Activated T-helper 17 cell treated with anti-CD3 and anti-CD28 coated beads, Interleukin-2, amount 50 U/mL, for 72 hours (primary cell): ENCODE data around the gene TWIST1. TPM values are rescaled to one million over a fixed set of nuclear protein-coding genes. Genes with fewer than 3 reads are reported as not detected.

Experiments used
- ATAC-seq: fragments of 150-1000 bp; cut with Tn5 transposase; replicated peaks from 2 replicates; pipeline ENCODE4 v1.10.0; 2021; ENCODE audit warnings: mild to moderate bottlenecking, moderate library complexity
- H3K27ac Mint-ChIP-seq: one replicate; pipeline ENCODE4 v1.8.0; 2022; ENCODE audit warnings: mixed read lengths
- H3K27me3 Mint-ChIP-seq: one replicate; pipeline ENCODE4 v1.8.0; 2022; ENCODE audit warnings: mixed read lengths
- H3K36me3 Mint-ChIP-seq: one replicate; pipeline ENCODE4 v1.8.0; 2022; ENCODE audit warnings: low read depth, mild to moderate bottlenecking, mixed read lengths
- H3K4me1 Mint-ChIP-seq: one replicate; pipeline ENCODE4 v1.8.0; 2022; ENCODE audit warnings: mixed read lengths
- H3K4me3 Mint-ChIP-seq: one replicate; pipeline ENCODE4 v1.8.0; 2022; ENCODE audit warnings: mild to moderate bottlenecking, mixed read lengths
- H3K9me3 Mint-ChIP-seq: one replicate; pipeline ENCODE4 v1.8.0; 2022; ENCODE audit warnings: mixed read lengths
- total RNA-seq, 2 donors: library from RNA; stranded (reverse); gene quantifications; one replicate each; pipeline ENCODE4 v1.2.3, GENCODE V29; 2022

Gene TWIST1
- total RNA-seq, 2 donors from 2014 or later, result 1.1 to 3.1 TPM

GRCh38 chr7:19094138-19094537 is 23.3 kb downstream of the TWIST1 start:
- Mint-ChIP-seq H3K36me3 (no peaks in the 10 kb centered on the region), H3K4me3 (no peak overlapping the region), H3K9me3 (peaks cover 3% of the 10 kb centered on the region), H3K4me1 (no peaks in the 10 kb centered on the region), H3K27me3 (no peaks in the 10 kb centered on the region), H3K27ac (no peak overlapping the region)
- ATAC-seq, result no peak

- no peak overlapping the region for H3K27ac Mint-ChIP-seq
- ATAC-seq, result no peak
- no peak overlapping the region for H3K4me3 Mint-ChIP-seq
- H3K9me3 Mint-ChIP-seq, result no peaks in the 10 kb centered on the region
- no peaks in the 10 kb centered on the region for H3K36me3 Mint-ChIP-seq
- H3K4me1 Mint-ChIP-seq, result no peaks in the 10 kb centered on the region
- H3K27me3 Mint-ChIP-seq, result no peaks in the 10 kb centered on the region
Measured at GRCh38 chr7:19091550-19092200, 25.8 kb downstream of the TWIST1 start.

GRCh38 chr7:19090526-19090925 is 26.9 kb downstream of the TWIST1 start:
- Mint-ChIP-seq H3K4me1 (no peaks in the 10 kb centered on the region), H3K9me3 (no peaks in the 10 kb centered on the region)

GRCh38 chr7:19089797-19090196 is 27.6 kb downstream of the TWIST1 start:
- no peak overlapping the region for H3K4me3 Mint-ChIP-seq
- H3K27me3 Mint-ChIP-seq, result no peaks in the 10 kb centered on the region
- H3K36me3 Mint-ChIP-seq, result no peaks in the 10 kb centered on the region
- ATAC-seq, result no peak
- no peaks in the 10 kb centered on the region for H3K9me3 Mint-ChIP-seq
- no peak overlapping the region for H3K27ac Mint-ChIP-seq
- no peaks in the 10 kb centered on the region for H3K4me1 Mint-ChIP-seq

More at GRCh38 chr7:19090526-19090925, 26.9 kb downstream of the TWIST1 start:
- H3K27ac Mint-ChIP-seq, result no peak overlapping the region
- no peak for ATAC-seq
- no peak overlapping the region for H3K4me3 Mint-ChIP-seq
- no peaks in the 10 kb centered on the region for H3K27me3 Mint-ChIP-seq
- no peaks in the 10 kb centered on the region for H3K36me3 Mint-ChIP-seq

- Mint-ChIP-seq H3K27ac (no peak overlapping the region), H3K4me1 (no peaks in the 10 kb centered on the region), H3K4me3 (no peak overlapping the region), H3K27me3 (no peaks in the 10 kb centered on the region), H3K36me3 (no peaks in the 10 kb centered on the region), H3K9me3 (no peaks in the 10 kb centered on the region)
- ATAC-seq, result no peak
Measured at GRCh38 chr7:19089378-19089777, 28.1 kb downstream of the TWIST1 start.

- H3K27me3 Mint-ChIP-seq, result no peaks in the 10 kb centered on the region
- no peak overlapping the region for H3K27ac Mint-ChIP-seq
- no peaks in the 10 kb centered on the region for H3K36me3 Mint-ChIP-seq
- ATAC-seq, result no peak
- H3K4me3 Mint-ChIP-seq, result no peak overlapping the region
- peaks cover 3% of the 10 kb centered on the region for H3K9me3 Mint-ChIP-seq
- H3K4me1 Mint-ChIP-seq, result no peaks in the 10 kb centered on the region
Measured at GRCh38 chr7:19080093-19080492, 37.3 kb downstream of the TWIST1 start.

- no peak for ATAC-seq
- no peak overlapping the region for H3K27ac Mint-ChIP-seq
- H3K4me3 Mint-ChIP-seq, result no peak overlapping the region
- H3K9me3 Mint-ChIP-seq, result peaks cover 3% of the 10 kb centered on the region
- H3K4me1 Mint-ChIP-seq, result no peaks in the 10 kb centered on the region
- no peaks in the 10 kb centered on the region for H3K27me3 Mint-ChIP-seq
- H3K36me3 Mint-ChIP-seq, result no peaks in the 10 kb centered on the region
Measured at GRCh38 chr7:19079066-19079465, 38.4 kb downstream of the TWIST1 start.

GRCh38 chr7:19069842-19070241 is 47.6 kb downstream of the TWIST1 start:
- no peaks in the 10 kb centered on the region for H3K36me3 Mint-ChIP-seq

GRCh38 chr7:19066170-19066569 is 51.3 kb downstream of the TWIST1 start:
- no peak overlapping the region for H3K4me3 Mint-ChIP-seq
- ATAC-seq, result no peak
- H3K36me3 Mint-ChIP-seq, result no peaks in the 10 kb centered on the region
- H3K9me3 Mint-ChIP-seq, result peaks cover 6% of the 10 kb centered on the region
- no peaks in the 10 kb centered on the region for H3K4me1 Mint-ChIP-seq
- no peak overlapping the region for H3K27ac Mint-ChIP-seq
- H3K27me3 Mint-ChIP-seq, result no peaks in the 10 kb centered on the region

More at GRCh38 chr7:19069842-19070241, 47.6 kb downstream of the TWIST1 start:
- ATAC-seq, result no peak
- no peaks in the 10 kb centered on the region for H3K27me3 Mint-ChIP-seq
- no peak overlapping the region for H3K27ac Mint-ChIP-seq
- H3K4me3 Mint-ChIP-seq, result no peak overlapping the region
- H3K9me3 Mint-ChIP-seq, result peaks cover 6% of the 10 kb centered on the region
- no peaks in the 10 kb centered on the region for H3K4me1 Mint-ChIP-seq

Other genes starting within 250 kb of the TWIST1 start
- not detected for gene FERD3L, start 27.8 kb upstream of the TWIST1 start, total RNA-seq